ENCODE results near the gene SAMD10.

The SAMD10 gene

GRCh38 chr20:63955281-63955826 is 24.1 kb downstream of the SAMD10 start:
- DNase-seq, result peak; percentile 33

- DNase-seq, result no peak
Observed at GRCh38 chr20:63953764-63954429, 25.5 kb downstream of the SAMD10 start.

DNA sequence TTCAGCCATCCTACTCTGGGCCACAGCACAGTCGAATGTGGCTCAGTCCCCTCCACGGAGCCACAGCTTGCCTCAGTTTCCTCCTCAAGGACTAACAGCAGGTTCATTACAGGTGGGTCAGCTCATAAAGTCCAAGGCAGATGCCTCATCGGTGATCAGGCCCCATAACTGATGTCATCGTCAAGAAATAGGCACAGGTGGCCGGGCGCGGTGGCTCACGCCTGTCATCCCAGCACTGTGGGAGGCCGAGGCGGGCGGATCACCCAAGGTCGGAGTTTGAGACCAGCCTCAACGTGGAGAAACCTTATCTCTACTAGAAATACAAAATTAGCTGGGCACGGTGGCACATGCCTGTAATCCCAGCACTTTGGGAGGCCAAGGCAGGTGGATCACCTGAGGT is 26.7 kb downstream of the SAMD10 start:
- no peak for DNase-seq

- DNase-seq, result no peak
Observed at GRCh38 chr20:63952210-63952535, 27.3 kb downstream of the SAMD10 start.

DNA sequence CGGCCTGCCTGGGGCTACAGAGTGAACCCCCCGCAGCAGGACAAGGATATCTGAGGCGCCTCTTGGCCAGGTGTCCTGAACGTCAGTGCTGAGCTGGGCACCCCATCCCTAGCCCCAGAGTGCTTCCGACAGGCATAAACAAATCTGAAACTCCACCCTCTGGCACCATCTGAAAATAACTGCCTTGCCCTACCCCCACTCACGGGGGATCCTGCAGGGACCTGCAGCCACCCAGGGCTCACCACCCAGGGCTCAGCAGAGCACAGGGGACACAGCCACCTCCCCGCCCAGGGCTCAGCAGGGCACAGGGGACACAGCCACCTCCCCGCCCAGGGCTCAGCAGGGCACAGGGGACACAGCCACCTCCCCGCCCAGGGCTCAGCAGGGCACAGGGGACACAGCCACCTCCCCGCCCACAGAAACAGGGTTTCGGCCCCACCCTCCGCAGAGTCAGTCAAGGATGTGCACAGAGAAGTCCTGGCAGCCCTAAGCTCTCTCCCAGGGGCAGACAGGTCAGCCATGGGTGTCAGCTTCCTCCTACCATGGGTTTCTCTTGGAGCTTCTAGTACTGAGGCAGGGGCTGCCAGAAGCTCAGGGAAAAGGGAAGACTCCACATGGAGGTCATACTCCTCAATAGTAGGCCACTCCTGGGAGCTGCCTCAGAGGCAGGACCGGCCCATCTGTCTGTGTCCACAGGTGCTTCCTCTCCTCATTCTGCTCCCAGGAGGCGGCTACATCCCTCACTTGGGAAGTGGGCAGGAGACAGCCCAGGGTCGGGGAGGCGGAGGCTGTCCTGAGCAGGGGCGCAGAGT is 27.8 kb downstream of the SAMD10 start:
- no peak for DNase-seq

DNA sequence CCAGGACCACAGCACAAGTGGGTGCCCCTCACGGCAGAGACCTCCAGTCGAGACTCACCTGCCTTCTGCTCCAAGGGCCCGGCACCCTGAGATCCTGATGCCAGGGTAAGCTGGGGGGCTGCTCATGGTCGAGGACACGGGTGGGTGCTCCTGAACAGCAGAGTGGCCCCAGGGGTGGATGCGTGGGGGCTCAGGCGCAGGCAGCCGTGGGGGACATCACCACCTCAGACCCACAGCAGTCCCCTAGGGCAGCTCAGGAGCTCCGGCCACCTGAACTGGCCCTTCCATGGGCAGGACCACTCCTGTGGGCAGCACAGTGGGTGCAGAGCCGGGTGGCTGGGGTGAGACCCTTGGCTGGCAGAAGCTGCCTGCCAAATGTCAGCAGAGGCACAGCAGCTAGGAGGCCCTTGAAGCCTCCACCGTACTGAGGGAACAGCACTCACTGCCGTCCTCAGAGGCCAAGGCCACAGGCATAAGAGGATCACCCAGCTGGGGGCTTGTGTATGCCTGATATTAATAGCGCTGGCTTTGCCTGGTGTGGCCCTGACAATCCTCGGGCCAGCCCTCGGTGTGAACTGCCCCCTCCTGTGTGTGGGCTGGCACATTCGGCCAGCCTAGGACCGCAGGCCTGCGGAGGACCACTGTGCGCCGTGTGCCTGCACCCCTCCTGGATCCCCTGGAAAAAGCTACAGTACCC is 28.6 kb downstream of the SAMD10 start:
- DNase-seq, result no peak

DNA sequence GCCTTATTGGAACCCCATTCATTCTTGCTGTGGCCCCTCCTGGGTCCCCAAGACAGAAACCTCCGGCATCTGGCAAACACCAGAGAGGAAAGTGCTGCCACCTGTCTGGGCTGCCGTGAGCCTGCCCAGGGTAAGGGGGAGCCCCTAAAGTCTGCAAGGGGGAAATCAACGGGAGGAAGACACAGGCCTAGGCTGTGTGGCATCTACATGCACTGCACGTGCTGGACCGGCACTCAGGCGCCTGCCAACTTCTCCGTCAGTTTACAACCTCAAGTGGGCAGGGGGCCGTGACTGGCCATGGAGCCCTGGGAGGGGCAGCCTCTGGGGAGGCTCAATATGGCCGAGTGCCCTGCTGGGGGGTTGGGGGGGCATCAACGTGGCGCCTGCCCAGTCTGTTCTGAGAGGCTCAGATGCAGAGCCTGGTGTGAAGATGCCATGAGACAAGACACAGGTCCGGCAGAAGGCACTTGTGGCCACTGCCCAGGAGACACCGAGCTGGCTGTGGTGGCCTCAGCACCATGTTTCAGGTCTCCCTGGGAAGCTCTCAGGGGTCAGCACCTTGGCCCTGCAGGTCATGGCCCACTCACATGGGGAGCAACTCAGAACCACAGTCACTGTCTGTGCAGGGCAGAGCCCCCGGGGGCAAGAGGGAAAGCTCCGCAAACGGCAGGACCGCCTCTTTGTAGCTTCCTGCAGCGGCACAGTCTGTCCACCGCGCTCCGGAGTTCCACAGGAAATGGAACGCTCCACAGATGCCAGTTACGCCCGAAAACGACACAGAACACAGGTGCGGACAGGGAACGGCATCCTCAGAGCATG is 31.6 kb downstream of the SAMD10 start:
- DNase-seq, result peak; percentile 53

DNA sequence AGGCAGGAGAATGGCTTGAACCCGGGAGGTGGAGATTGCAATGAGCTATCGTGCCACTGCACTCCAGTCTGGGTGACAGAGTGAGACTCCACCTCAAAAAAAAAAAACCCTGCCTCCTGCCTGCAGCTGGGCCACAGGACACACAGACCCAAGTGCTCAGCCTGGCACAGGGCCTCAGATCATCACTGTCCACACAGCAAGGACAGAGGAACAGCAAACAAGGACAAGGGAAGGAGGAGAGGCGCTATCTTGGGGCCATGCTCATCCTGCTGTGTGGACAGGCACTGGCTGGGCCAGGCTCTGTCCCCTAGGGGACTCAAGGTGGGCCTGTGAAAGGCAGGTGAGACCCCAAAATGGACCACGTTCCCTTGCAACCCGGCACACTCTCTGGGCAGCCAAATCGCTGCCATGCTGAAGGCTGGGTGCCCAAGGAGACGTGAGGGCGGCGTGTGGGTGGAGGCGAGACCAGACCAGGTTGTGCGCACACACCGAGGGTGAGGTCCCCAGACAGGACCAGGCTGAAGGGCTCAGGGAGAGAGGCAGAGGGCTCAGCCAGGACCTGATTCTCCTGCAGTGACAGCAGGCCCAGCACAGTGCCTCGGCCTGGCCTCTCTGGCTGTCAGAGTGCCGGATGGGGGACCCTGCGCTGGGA is 32.3 kb downstream of the SAMD10 start:
- DNase-seq, result no peak

- DNase-seq, result no peak
Observed at GRCh38 chr20:63945921-63946920, 33.2 kb downstream of the SAMD10 start.

GRCh38 chr20:63945031-63945658 is 34.3 kb downstream of the SAMD10 start:
- no peak for DNase-seq

DNA sequence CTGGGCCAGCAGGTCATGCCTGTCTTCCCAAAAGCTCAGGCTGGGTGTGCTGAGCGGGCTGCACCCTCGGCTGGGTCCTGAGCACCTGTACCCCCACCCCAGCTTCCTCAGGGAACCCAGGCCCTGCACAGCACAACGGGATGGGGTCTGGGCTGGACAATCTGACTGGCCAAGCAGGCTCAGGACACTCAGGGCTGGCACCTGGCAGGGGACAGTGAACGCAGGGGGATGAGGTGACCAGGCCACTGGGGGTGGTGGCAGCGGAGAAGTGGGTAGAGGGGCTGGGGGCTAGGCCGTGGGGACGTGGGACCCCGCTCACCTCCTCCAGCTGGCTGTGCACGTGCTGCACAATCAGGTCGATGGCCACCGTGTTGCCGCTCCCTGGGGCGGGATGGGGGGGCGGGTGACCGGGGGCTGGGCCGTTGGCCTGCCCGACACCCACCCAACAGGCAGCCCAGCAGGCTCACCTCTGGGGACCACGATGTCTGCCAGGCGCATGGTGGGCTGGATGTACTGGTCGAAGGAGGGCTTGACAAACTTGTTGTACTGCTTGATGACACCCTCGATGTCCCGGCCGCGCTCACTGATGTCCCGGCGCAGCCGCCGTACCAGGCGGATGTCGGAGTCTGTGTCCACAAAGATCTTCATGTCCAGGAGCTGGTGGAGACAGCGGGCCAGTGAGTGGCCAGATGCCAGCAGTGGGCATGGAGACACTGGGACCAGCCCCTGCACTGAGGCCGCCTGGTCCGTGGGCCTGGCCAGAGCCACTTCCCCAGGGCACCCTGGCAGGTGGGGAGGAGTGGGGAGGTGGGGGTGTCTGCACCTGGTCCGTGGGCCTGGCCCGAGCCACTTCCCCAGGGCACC is 35.1 kb downstream of the SAMD10 start:
- no peak for DNase-seq

GRCh38 chr20:63943808-63944077 is 35.7 kb downstream of the SAMD10 start:
- no peak for DNase-seq

DNA sequence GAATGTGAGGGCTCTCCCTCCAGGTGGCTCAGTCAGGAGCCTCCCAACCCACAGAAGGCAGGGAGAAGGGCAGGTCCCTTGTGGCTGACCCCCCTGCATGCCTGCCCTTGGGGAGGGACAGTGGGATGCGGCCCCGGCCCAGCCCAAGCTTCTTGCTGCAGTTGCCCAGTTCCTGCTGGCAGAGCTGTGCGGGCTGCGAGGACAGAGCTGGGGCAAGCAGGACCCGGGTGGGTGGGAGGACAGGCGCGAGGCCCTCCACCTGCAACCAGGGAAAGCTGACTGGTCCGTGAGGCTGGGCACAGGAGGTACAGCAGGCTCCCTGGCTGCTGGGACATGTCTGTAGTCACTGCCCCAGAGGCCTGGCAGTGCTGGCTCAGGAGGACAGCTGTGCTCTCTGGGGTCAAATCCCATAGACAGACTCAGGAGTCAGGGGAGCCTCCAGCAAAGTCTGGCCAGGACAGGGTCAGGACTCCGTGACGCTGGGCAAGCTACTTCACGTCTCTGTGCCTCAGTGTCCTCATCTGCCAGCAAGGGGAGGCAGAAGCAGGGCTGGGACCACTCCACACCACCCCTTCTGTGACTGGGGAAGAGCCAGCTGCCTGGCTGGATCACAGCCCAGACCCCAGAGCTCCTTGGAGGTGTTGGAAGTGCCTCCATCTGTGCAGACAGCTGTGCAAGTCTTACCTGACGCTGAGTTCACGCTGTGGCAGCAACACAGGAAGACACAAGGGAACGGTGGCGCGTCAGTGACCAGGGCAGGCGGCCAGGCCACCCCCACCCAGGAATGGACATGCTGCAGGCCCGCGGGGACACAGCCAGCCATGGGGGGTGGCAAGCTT is 36.3 kb downstream of the SAMD10 start:
- DNase-seq, result peak; percentile 97

- DNase-seq, result peak; percentile 65
Observed at GRCh38 chr20:63942250-63942951, 37.0 kb downstream of the SAMD10 start.

- DNase-seq, result peak; percentile 44
Observed at GRCh38 chr20:63941282-63942081, 38.0 kb downstream of the SAMD10 start.

GRCh38 chr20:63940472-63941266 is 38.8 kb downstream of the SAMD10 start:
- DNase-seq, result no peak

All from NCI-H2171 treated with DMSO at 0.1 percent for 48 hours (cell line).